GM21381 (cell line): ENCODE data around the gene DCP1B.

Source experiments
- ATAC-seq: cut with Tn5 transposase; IDR thresholded peaks from one replicate; pipeline ENCODE4 v1.9.1; 2021; ENCODE audit warnings: mild to moderate bottlenecking, moderate library complexity; ENCODE audit not compliant: unreplicated experiment

The DCP1B gene

GRCh38 chr12:2004113-2004929 lies at the start of gene DCP1B:
TSS of gene DCP1B (minus strand) at chr12:2004457. CDS start at chr12:2004431, 26 bp downstream.
- ATAC-seq, result peak; percentile 98

- no peak for ATAC-seq
Observed at GRCh38 chr12:2053691-2054090, 49.4 kb upstream of the DCP1B start.

- no peak for ATAC-seq
Observed at GRCh38 chr12:2052826-2053678, 48.8 kb upstream of the DCP1B start, which contains the start of gene CACNA1C. TSS of gene CACNA1C (plus strand) at chr12:2052987. CDS start at chr12:2053563, 576 bp downstream.

DNA sequence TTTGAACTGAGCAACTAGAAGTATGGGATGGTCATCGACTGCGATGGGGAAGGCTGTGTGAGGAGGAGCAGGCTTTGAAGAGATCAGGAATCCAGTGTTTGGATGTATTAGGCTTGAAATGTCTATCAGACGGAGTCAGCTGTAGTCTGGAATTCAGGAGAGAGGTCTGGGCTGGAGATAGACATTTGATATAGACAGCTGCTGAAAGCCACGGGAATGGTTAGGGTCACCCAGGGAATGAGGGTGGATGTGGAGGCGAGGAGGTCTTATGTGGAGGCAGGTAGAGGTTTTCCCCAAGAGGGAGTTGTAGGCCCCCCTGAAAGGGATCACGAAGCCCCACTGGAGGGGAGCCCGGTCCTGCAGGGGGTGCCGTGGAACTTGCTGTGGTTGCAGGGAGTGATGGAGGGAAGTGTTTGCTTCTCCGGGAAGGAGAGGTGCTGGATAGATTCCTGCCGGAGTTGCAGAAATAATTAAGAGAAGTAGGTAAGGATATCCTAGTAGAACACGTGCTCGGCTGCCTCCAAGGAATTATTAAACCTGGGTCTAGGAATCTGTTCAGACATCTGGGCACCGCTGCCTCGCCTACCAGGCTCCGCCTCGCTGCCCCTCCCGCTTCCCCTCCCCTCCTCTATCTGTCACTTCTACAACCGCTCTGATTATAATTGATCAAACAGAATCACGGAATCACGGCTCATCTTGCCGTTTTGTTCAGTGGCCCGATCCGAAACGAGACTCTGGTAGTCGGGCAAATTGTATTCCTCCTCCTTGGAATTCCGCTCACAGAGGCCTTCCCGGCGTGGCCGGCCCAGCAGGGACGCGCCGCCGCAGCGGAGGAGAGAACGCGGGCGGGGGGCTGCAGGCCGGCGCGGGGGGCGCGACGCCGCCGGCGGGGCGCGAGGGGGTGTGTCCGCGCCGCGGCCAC lies 47.7 kb upstream of the DCP1B start:
- ATAC-seq, result no peak

- ATAC-seq, result no peak
Observed at GRCh38 chr12:2049604-2050540, 45.6 kb upstream of the DCP1B start.

DNA sequence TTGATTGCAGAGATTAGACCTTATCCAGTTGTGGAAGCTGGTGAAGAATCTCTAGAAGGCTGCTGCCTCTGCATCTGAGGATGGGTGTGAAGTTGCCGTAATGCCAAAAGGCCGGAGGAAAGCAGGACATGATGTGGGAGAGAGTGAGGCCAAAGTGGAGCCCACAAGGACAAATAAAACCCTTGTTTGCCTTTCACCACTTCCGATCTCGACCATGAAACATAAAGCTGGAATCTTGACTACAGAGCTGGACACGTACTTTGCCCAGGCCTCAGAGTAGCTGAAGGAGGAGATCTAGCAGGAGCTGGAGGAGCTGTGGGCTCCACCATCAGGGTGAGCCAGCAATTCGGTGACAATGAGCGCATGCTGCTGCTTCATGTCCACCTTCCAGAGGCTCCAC lies 43.5 kb upstream of the DCP1B start:
- ATAC-seq, result no peak

- no peak for ATAC-seq
Observed at GRCh38 chr12:2046957-2047356, 42.7 kb upstream of the DCP1B start.

DNA sequence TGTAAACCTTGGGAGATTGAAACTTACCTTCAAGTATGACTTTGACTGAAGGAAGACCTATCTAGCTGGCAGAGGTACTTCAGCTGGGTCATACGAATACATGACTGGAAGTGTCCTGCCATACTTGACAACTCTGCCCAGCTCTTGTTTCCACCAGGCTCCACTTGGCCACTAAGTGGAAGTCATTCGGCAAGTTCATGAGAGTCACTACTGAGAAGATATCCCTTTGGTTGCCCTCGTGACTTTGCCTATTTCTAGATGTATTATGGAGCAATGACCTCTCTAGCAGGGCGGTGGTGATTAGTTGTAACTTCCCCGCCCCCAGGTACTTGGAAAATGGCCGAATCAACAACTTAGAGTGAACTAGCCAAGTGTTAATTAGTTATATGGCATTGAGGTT lies 39.9 kb upstream of the DCP1B start:
- ATAC-seq, result no peak

DNA sequence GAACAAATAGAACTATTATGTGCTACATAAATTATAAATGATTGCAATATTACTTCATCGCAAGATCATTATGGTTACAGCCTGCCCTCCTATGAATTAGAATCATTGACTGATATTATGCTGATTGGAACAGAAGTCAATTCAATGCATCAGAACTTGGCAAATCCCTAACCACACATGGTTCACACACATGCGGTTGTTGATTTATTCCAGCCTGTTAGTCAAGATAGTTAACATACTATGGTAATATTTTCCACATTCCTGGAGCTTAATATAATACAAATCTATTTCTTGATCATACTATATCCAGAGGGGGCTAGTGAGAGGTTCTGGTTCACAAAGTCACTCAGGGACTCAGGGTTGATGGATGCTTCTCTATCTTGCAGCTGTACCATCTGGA lies 38.8 kb upstream of the DCP1B start:
- ATAC-seq, result no peak

DNA sequence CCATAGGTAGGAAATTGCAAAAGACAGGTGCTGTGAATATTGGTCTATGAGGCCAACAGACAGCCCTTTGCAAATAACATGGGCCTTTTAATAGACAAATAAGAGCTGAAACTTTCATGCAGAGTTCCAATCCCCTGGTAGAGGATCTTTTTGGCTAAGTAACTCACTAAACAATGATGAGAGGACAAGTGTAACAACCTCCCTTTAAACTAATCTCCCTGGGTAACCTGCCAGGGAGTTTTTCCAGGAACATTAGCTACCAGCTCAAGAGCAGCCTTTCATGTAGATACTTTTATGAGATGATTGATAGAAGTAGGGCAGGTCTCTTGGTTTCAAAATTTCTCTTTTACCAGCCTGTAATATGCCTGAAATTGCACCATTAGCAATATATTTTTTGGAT lies 34.8 kb upstream of the DCP1B start:
- ATAC-seq, result no peak

- no peak for ATAC-seq
Observed at GRCh38 chr12:2035431-2036055, 31.3 kb upstream of the DCP1B start.

DNA sequence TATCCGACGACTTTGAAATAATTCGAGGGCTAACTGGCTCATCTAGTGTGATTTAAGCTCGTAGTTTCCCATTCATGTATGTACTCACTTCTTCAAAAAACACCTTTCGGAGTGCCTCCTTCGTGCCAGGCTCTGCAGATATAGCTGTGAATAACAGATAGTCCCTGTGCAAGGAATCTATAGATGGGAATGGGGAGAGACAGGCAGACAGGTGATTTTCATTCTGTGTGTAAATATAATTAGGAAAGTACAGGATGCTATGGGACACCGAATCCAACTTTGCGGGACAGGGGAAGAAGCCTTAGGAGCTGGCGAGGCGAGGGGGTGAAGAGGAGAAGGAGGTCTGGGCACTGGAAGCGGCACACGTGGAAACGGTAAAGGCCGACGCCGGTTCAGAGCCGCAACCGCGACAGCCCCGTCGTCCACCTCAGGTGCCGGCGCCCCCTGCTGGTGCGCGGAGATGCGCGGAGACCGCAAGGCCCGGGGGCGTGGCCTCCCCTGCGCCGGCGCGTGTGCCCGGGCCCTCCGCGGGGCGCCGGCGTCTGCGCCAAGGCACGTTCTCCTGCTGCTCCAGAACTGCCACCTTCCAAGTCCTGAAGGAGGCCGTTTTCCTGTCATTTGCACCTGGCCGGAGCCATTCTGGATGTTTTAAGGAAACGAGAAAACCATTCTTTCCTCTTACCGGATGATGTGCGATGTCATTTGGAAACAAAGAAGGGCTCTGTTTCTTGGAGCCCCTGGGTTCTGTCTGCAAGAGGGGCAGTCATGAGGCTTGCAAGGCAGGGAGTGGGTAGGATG lies 30.6 kb upstream of the DCP1B start:
- peak; percentile 85 for ATAC-seq

DNA sequence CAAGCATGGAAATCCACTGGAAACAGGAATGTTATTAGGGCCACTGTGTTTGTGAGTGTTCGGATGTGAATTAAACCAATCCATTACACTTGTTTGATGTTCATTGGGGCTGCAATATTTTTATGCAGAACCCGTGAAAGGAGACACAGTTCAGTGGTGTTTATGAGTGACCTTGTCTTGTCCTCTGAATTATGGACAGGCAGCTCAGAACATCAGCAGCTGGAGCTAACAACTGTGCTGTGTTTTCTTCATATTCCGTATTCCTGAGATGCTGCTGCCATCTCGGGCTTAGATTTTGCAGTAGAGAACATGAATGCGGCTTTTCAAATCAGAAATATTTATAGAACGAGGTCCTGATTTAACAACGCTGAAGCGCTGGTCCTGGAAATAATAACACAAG lies 28.2 kb upstream of the DCP1B start:
- no peak for ATAC-seq

GRCh38 chr12:2029851-2030250 lies 25.6 kb upstream of the DCP1B start:
- ATAC-seq, result no peak

GRCh38 chr12:2027351-2027750 lies 23.1 kb upstream of the DCP1B start:
- no peak for ATAC-seq

GRCh38 chr12:2023365-2023764 lies 19.1 kb upstream of the DCP1B start:
- no peak for ATAC-seq

GRCh38 chr12:2020511-2020910 lies 16.3 kb upstream of the DCP1B start:
- ATAC-seq, result no peak

DNA sequence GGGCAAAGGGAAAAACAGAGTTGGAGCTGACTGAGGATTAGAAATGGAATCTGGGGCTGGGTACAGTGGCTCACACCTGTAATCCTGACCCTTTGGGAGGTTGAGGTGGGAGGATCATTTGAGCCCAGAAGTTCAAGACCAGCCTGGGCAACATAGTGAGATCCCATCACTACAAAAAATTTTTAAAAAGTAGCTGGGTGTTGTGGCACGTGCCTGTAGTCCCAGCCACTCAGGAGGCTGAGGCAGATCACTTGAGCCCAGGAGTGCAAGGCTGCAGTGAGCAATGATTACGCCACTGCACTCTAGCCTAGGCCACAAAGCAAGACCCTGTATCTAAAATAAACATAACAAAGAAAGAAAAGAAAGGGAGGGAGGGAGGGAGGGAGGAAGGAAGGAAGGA lies 14.9 kb upstream of the DCP1B start:
- ATAC-seq, result no peak

- ATAC-seq, result no peak
Observed at GRCh38 chr12:2018391-2018790, 14.1 kb upstream of the DCP1B start.
